ENCODE measurements around the gene S100A16.
"Not testable (repeated sequence)": the region's sequence is repeated elsewhere in the genome, so short reads cannot be mapped to it uniquely, and the experiment has no call there.

S100A16 gene

GRCh38 chr1:153563991-153564390 lies 48.9 kb downstream of the S100A16 start:
- H3K27ac ChIP-seq: no peak overlapping the region
- TF ChIP-seq CTCF (conservative IDR thresholded peaks at IDR 0.05): no peak

GRCh38 chr1:153563483-153563901 lies 49.4 kb downstream of the S100A16 start:
- no peak for TF ChIP-seq CTCF (conservative IDR thresholded peaks at IDR 0.05)
- H3K27ac ChIP-seq: no peak overlapping the region

- not testable (repeated sequence) for H3K27ac ChIP-seq
Observed at GRCh38 chr1:153562021-153562420, 50.9 kb downstream of the S100A16 start.

GRCh38 chr1:153561466-153561985 lies 51.4 kb downstream of the S100A16 start:
- no peak for TF ChIP-seq CTCF (conservative IDR thresholded peaks at IDR 0.05)
- no peak overlapping the region for H3K27ac ChIP-seq

- TF ChIP-seq CTCF (conservative IDR thresholded peaks at IDR 0.05): no peak
- no peak overlapping the region for H3K27ac ChIP-seq
Observed at GRCh38 chr1:153560771-153561465, 52.0 kb downstream of the S100A16 start.

GRCh38 chr1:153560241-153560640 lies 52.7 kb downstream of the S100A16 start:
- TF ChIP-seq CTCF (conservative IDR thresholded peaks at IDR 0.05): no peak

GRCh38 chr1:153557877-153558276 lies 55.1 kb downstream of the S100A16 start:
- H3K27ac ChIP-seq: no peak overlapping the region
- no peak for TF ChIP-seq CTCF (conservative IDR thresholded peaks at IDR 0.05)

More at GRCh38 chr1:153560241-153560640, 52.7 kb downstream of the S100A16 start:
- H3K27ac ChIP-seq: no peak overlapping the region

Data from VCaP (cell line).